ENCODE data around the gene SLC26A1. TPM values are rescaled to one million over a fixed set of nuclear protein-coding genes. Genes with fewer than 3 reads are reported as not detected.
A peak's percentile ranks its signal among the peaks of the same experiment; 100 is the strongest.
"Not testable (repeated sequence)": the region's sequence is repeated elsewhere in the genome, so short reads cannot be mapped to it uniquely, and the experiment has no call there.

SLC26A1 gene
- total RNA-seq, 2 donors from 2014 or later: 1.6 TPM

GRCh38 chr4:999882-1000425 lies 6.8 kb upstream of the SLC26A1 start:
- intact Hi-C loops (cut with DNase I): no loop called here
- no peak for TF ChIP-seq CTCF (IDR thresholded peaks at IDR 0.05)
- no peak for TF ChIP-seq POLR2A (IDR thresholded peaks at IDR 0.05)
- Histone ChIP-seq H3K9me3 (no peaks in the 10 kb centered on the region), H3K27ac (no peak overlapping the region), H3K36me3 (replicated peaks in 1 of 2; ENCODE audit: insufficient read depth in 1 of 2, low read depth in 2 of 2) (no peaks in the 10 kb centered on the region), H3K4me1 (peaks cover 37% of the 10 kb centered on the region), H3K4me3 (no peak overlapping the region), H3K27me3 (peaks cover 0 to 36% of the 10 kb centered on the region in 2 donors)
- DNase-seq (no peak), ATAC-seq (no peak)
- 48 to 64% methylated on average over 6 to 16 of the region's 18 CpGs for WGBS, 2 donors

GRCh38 chr4:999240-999863 lies 6.1 kb upstream of the SLC26A1 start:
- H3K9me3 ChIP-seq; H3K4me3 ChIP-seq; H3K27ac ChIP-seq; intact Hi-C loops (cut with DNase I); DNase-seq; ATAC-seq; H3K36me3 ChIP-seq (replicated peaks in 1 of 2; ENCODE audit: insufficient read depth in 1 of 2, low read depth in 2 of 2): not testable (repeated sequence)
- 42 to 52% methylated on average over 13 to 15 of the region's 21 CpGs for WGBS, 2 donors
- Histone ChIP-seq H3K4me1 (peaks cover 37% of the 10 kb centered on the region), H3K27me3 (peaks cover 0 to 36% of the 10 kb centered on the region in 2 donors)

- no peaks in the 10 kb centered on the region for H3K36me3 ChIP-seq (replicated peaks in 1 of 2; ENCODE audit: insufficient read depth in 1 of 2, low read depth in 2 of 2)
- no peaks in the 10 kb centered on the region for H3K9me3 ChIP-seq
- H3K27me3 ChIP-seq: peaks cover 0 to 36% of the 10 kb centered on the region in 2 donors
- no peak for TF ChIP-seq CTCF (IDR thresholded peaks at IDR 0.05)
- TF ChIP-seq POLR2A (IDR thresholded peaks at IDR 0.05): no peak
- no peak overlapping the region for H3K27ac ChIP-seq
- peak in 2 of 4 donors; percentile 11 to 21 for DNase-seq
- ATAC-seq: no peak
- intact Hi-C loops (cut with DNase I): no loop called here
- peaks cover 41% of the 10 kb centered on the region for H3K4me1 ChIP-seq
- H3K4me3 ChIP-seq: no peak overlapping the region
- 13 to 44% methylated on average over 5 to 12 of the region's 12 CpGs for WGBS, 2 donors
Observed at GRCh38 chr4:998096-998691, 5.0 kb upstream of the SLC26A1 start.

GRCh38 chr4:997375-998071 lies 4.3 kb upstream of the SLC26A1 start:
- no peak for ATAC-seq
- H3K27me3 ChIP-seq: peaks cover 0 to 32% of the 10 kb centered on the region in 2 donors

More at GRCh38 chr4:997375-998071, 4.3 kb upstream of the SLC26A1 start:
- Histone ChIP-seq H3K4me1 (peaks cover 41% of the 10 kb centered on the region), H3K4me3 (no peak overlapping the region), H3K36me3 (replicated peaks in 1 of 2; ENCODE audit: insufficient read depth in 1 of 2, low read depth in 2 of 2) (no peaks in the 10 kb centered on the region), H3K9me3 (no peaks in the 10 kb centered on the region), H3K27ac (no peak overlapping the region)
- intact Hi-C loops (cut with DNase I): no loop called here
- WGBS, 2 donors: 5 to 33% methylated on average over 4 to 35 of the region's 68 CpGs
- peak in 2 of 4 donors; percentile 45 to 52 for DNase-seq
- no peak for TF ChIP-seq CTCF (IDR thresholded peaks at IDR 0.05)

All from body of pancreas (tissue), 4 donors.